Activated CD4-positive, alpha-beta T cell treated with anti-CD3 and anti-CD28 coated beads, Interleukin-2, amount 10 ng/mL, durations not matched to agents 7 days and 5 days (primary cell): ENCODE results near the gene DPH5. TPM values are rescaled to one million over a fixed set of nuclear protein-coding genes. Genes with fewer than 3 reads are reported as not detected.

ENCODE experiments used
- CTCF ChIA-PET: fragments of 350-600 bp; sonication (Branson Sonifier 250); formaldehyde crosslinking; loops from one replicate; lab custom pipeline; 2021; ENCODE audit warnings: antibody characterized with exemption; lab: Charles Lee
- POLR2A ChIA-PET: fragments of 350-600 bp; sonication (Branson Sonifier 250); formaldehyde crosslinking; loops from one replicate; lab custom pipeline; 2021; ENCODE audit warnings: antibody characterized with exemption; lab: Charles Lee
- DNase-seq: peaks from one replicate; pipeline ENCODE4 v3.0.0-alpha.2; 2020
- H3K27ac Mint-ChIP-seq: one replicate; pipeline ENCODE4 v1.8.0; 2021; ENCODE audit warnings: mild to moderate bottlenecking, moderate library complexity, mixed read lengths
- H3K27me3 Mint-ChIP-seq: one replicate; pipeline ENCODE4 v1.8.0; 2021; ENCODE audit warnings: mixed read lengths
- H3K36me3 Mint-ChIP-seq: one replicate; pipeline ENCODE4 v1.8.0; 2021; ENCODE audit warnings: low read depth, mixed read lengths
- H3K4me1 Mint-ChIP-seq: one replicate; pipeline ENCODE4 v1.8.0; 2021; ENCODE audit warnings: mixed read lengths
- H3K4me3 Mint-ChIP-seq: one replicate; pipeline ENCODE4 v1.8.0; 2021; ENCODE audit warnings: mild to moderate bottlenecking, moderate library complexity, mixed read lengths
- H3K9me3 Mint-ChIP-seq: one replicate; pipeline ENCODE4 v1.8.0; 2021; ENCODE audit warnings: mixed read lengths
- total RNA-seq, 2 experiments: library from RNA; stranded (reverse); gene quantifications; one replicate each; pipeline ENCODE4 v1.2.3, GENCODE V29; 2021

The DPH5 gene
- total RNA-seq, 2 experiments from 2014 or later, result 32.8 to 38.9 TPM

GRCh38 chr1:101027194-101027772 lies 1.7 kb upstream of the DPH5 start:
- Mint-ChIP-seq H3K36me3 (peaks cover 61% of the 10 kb centered on the region), H3K27ac (peak overlapping the region; percentile 43), H3K27me3 (no peaks in the 10 kb centered on the region), H3K4me1 (peaks cover 66% of the 10 kb centered on the region), H3K4me3 (peak overlapping the region; percentile 90), H3K9me3 (peaks cover 3% of the 10 kb centered on the region)
- CTCF ChIA-PET, result interaction anchor here (0.6 to 1.5 kb wide), 3 partner anchors 16 to 226 kb away, joined by 3 to 5 read pairs (median 4); no protein-coding TSS in a partner anchor
- no peak for DNase-seq
- POLR2A ChIA-PET, result no interaction called here

- POLR2A ChIA-PET, result no interaction called here
- Mint-ChIP-seq H3K9me3 (no peaks in the 10 kb centered on the region), H3K27ac (peak overlapping the region; percentile 89), H3K4me1 (peaks cover 68% of the 10 kb centered on the region), H3K36me3 (peaks cover 61% of the 10 kb centered on the region), H3K4me3 (peak overlapping the region; percentile 90), H3K27me3 (no peaks in the 10 kb centered on the region)
- DNase-seq, result no peak
- CTCF ChIA-PET, result interaction anchor here (0.7 to 1.2 kb wide), 2 partner anchors 17 to 331 kb away, joined by 3 to 4 read pairs; no protein-coding TSS in a partner anchor
Observed at GRCh38 chr1:101026430-101026788, 825 bp upstream of the DPH5 start.

GRCh38 chr1:101025283-101025656 lies 314 bp downstream of the DPH5 start:
- Mint-ChIP-seq H3K9me3 (peaks cover 3% of the 10 kb centered on the region), H3K4me3 (peak overlapping the region; percentile 90), H3K36me3 (peaks cover 65% of the 10 kb centered on the region), H3K27me3 (no peaks in the 10 kb centered on the region), H3K4me1 (peaks cover 63% of the 10 kb centered on the region), H3K27ac (peak overlapping the region; percentile 89)
- ChIA-PET CTCF (interaction anchor here (0.8 to 1.1 kb wide), 2 partner anchors 16 to 213 kb away, joined by 3 to 5 read pairs; no protein-coding TSS in a partner anchor), POLR2A (interaction anchor here (0.5 kb wide), 1 partner anchor 210 kb away, joined by 3 read pairs; no protein-coding TSS in a partner anchor)
- DNase-seq, result peak; percentile 23

GRCh38 chr1:101022294-101022693 lies 3.3 kb downstream of the DPH5 start:
- Mint-ChIP-seq H3K27me3 (no peaks in the 10 kb centered on the region), H3K4me1 (peaks cover 48% of the 10 kb centered on the region), H3K9me3 (peaks cover 7% of the 10 kb centered on the region), H3K36me3 (peaks cover 59% of the 10 kb centered on the region), H3K4me3 (no peak overlapping the region), H3K27ac (no peak overlapping the region)
- CTCF ChIA-PET, result no interaction called here
- POLR2A ChIA-PET, result no interaction called here
- DNase-seq, result no peak

- H3K4me1 Mint-ChIP-seq, result peaks cover 18% of the 10 kb centered on the region
- ChIA-PET CTCF (interaction anchor here (1.3 to 2.3 kb wide), 3 partner anchors 23 to 271 kb away, joined by 3 to 6 read pairs (median 3); no protein-coding TSS in a partner anchor), POLR2A (no interaction called here)
- H3K27me3 Mint-ChIP-seq, result no peaks in the 10 kb centered on the region
- DNase-seq, result no peak
- no peak overlapping the region for H3K27ac Mint-ChIP-seq
- peaks cover 69% of the 10 kb centered on the region for H3K36me3 Mint-ChIP-seq
- H3K4me3 Mint-ChIP-seq, result no peak overlapping the region
- peaks cover 19% of the 10 kb centered on the region for H3K9me3 Mint-ChIP-seq
Observed at GRCh38 chr1:101017448-101017847, 8.1 kb downstream of the DPH5 start.

- Mint-ChIP-seq H3K27ac (no peak overlapping the region), H3K27me3 (no peaks in the 10 kb centered on the region), H3K9me3 (peaks cover 14% of the 10 kb centered on the region), H3K36me3 (peaks cover 70% of the 10 kb centered on the region), H3K4me3 (no peak overlapping the region), H3K4me1 (peaks cover 5% of the 10 kb centered on the region)
- DNase-seq, result no peak
- POLR2A ChIA-PET, result no interaction called here
- CTCF ChIA-PET, result interaction anchor here (1.3 kb wide), 1 partner anchor 17 kb away, joined by 4 read pairs; no protein-coding TSS in a partner anchor
Observed at GRCh38 chr1:101013776-101014175, 11.8 kb downstream of the DPH5 start.

- no peak overlapping the region for H3K4me3 Mint-ChIP-seq
- ChIA-PET CTCF (no interaction called here), POLR2A (no interaction called here)
- DNase-seq, result no peak
- no peak overlapping the region for H3K27ac Mint-ChIP-seq
- no peaks in the 10 kb centered on the region for H3K27me3 Mint-ChIP-seq
- peaks cover 65% of the 10 kb centered on the region for H3K36me3 Mint-ChIP-seq
- H3K9me3 Mint-ChIP-seq, result peaks cover 9% of the 10 kb centered on the region
- H3K4me1 Mint-ChIP-seq, result peaks cover 38% of the 10 kb centered on the region
Observed at GRCh38 chr1:101008229-101008834, 17.3 kb downstream of the DPH5 start.

- DNase-seq, result no peak
- peaks cover 67% of the 10 kb centered on the region for H3K36me3 Mint-ChIP-seq
- peaks cover 52% of the 10 kb centered on the region for H3K4me1 Mint-ChIP-seq
- H3K27ac Mint-ChIP-seq, result no peak overlapping the region
- ChIA-PET CTCF (interaction anchor here (0.6 kb wide), 1 partner anchor 9 kb away, joined by 3 read pairs; no protein-coding TSS in a partner anchor), POLR2A (no interaction called here)
- peaks cover 9% of the 10 kb centered on the region for H3K9me3 Mint-ChIP-seq
- no peak overlapping the region for H3K4me3 Mint-ChIP-seq
- H3K27me3 Mint-ChIP-seq, result no peaks in the 10 kb centered on the region
Observed at GRCh38 chr1:101006553-101006952, 19.0 kb downstream of the DPH5 start.

- Mint-ChIP-seq H3K27me3 (no peaks in the 10 kb centered on the region), H3K4me3 (no peak overlapping the region), H3K27ac (peak overlapping the region; percentile 37), H3K4me1 (peaks cover 55% of the 10 kb centered on the region), H3K9me3 (peaks cover 9% of the 10 kb centered on the region), H3K36me3 (peaks cover 69% of the 10 kb centered on the region)
- ChIA-PET CTCF (interaction anchor here (0.6 kb wide), 1 partner anchor 10 kb away, joined by 3 read pairs; no protein-coding TSS in a partner anchor), POLR2A (no interaction called here)
- DNase-seq, result no peak
Observed at GRCh38 chr1:101005871-101006270, 19.7 kb downstream of the DPH5 start.

GRCh38 chr1:101005183-101005582 lies 20.4 kb downstream of the DPH5 start:
- ChIA-PET POLR2A (no interaction called here), CTCF (no interaction called here)
- Mint-ChIP-seq H3K27me3 (no peaks in the 10 kb centered on the region), H3K9me3 (peaks cover 9% of the 10 kb centered on the region), H3K4me3 (no peak overlapping the region), H3K36me3 (peaks cover 69% of the 10 kb centered on the region), H3K27ac (peak overlapping the region; percentile 31), H3K4me1 (peaks cover 55% of the 10 kb centered on the region)
- no peak for DNase-seq

GRCh38 chr1:101004670-101005069 lies 20.9 kb downstream of the DPH5 start:
- Mint-ChIP-seq H3K4me3 (no peak overlapping the region), H3K27me3 (no peaks in the 10 kb centered on the region), H3K9me3 (peaks cover 9% of the 10 kb centered on the region), H3K4me1 (peaks cover 57% of the 10 kb centered on the region), H3K27ac (peak overlapping the region; percentile 31), H3K36me3 (peaks cover 67% of the 10 kb centered on the region)
- ChIA-PET POLR2A (no interaction called here), CTCF (no interaction called here)
- no peak for DNase-seq

- peaks cover 9% of the 10 kb centered on the region for H3K9me3 Mint-ChIP-seq
Observed at GRCh38 chr1:101004061-101004460, 21.5 kb downstream of the DPH5 start.

GRCh38 chr1:101003012-101003650 lies 22.5 kb downstream of the DPH5 start:
- H3K27ac Mint-ChIP-seq, result no peak overlapping the region
- no peak for DNase-seq
- no peaks in the 10 kb centered on the region for H3K27me3 Mint-ChIP-seq
- no peak overlapping the region for H3K4me3 Mint-ChIP-seq
- POLR2A ChIA-PET, result no interaction called here
- CTCF ChIA-PET, result interaction anchor here (0.9 to 1.2 kb wide), 2 partner anchors 12 to 46 kb away, joined by 3 read pairs; no protein-coding TSS in a partner anchor
- peaks cover 60% of the 10 kb centered on the region for H3K36me3 Mint-ChIP-seq
- peaks cover 9% of the 10 kb centered on the region for H3K9me3 Mint-ChIP-seq
- H3K4me1 Mint-ChIP-seq, result peaks cover 55% of the 10 kb centered on the region

More at GRCh38 chr1:101004061-101004460, 21.5 kb downstream of the DPH5 start:
- Mint-ChIP-seq H3K4me3 (no peak overlapping the region), H3K36me3 (peaks cover 62% of the 10 kb centered on the region), H3K27ac (no peak overlapping the region), H3K4me1 (peaks cover 57% of the 10 kb centered on the region), H3K27me3 (no peaks in the 10 kb centered on the region)
- no peak for DNase-seq
- ChIA-PET POLR2A (no interaction called here), CTCF (no interaction called here)
